GM19193 (cell line): ENCODE results near the gene PBXIP1.

Source experiments
- POLR2A ChIP-seq: IDR thresholded peaks from 4 replicates; pipeline ENCODE4 v1.6.1; 2011; ENCODE audit not compliant: insufficient read depth, insufficient read length; ENCODE audit errors: extremely low read depth

PBXIP1 gene

DNA sequence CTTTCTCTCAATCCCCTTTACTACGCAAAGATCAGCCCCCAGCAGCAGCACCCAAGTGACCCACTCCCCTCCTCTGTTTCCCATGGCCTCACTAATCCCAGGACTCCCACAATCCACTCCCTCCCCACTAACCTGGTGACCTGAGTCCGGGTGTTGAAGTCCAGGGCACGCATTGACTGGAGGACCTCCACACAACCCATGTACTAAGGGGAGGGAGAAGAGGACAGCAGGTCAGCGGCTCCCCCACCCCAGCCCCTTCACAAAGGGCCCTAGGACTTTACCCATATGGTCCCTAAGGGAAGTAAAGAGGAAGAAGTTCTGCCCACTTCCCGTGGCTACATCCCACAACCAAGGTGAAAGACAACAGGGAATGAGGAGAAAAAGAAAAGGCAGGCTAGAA is 13.3 kb upstream of the PBXIP1 start:
- no peak for TF ChIP-seq POLR2A

DNA sequence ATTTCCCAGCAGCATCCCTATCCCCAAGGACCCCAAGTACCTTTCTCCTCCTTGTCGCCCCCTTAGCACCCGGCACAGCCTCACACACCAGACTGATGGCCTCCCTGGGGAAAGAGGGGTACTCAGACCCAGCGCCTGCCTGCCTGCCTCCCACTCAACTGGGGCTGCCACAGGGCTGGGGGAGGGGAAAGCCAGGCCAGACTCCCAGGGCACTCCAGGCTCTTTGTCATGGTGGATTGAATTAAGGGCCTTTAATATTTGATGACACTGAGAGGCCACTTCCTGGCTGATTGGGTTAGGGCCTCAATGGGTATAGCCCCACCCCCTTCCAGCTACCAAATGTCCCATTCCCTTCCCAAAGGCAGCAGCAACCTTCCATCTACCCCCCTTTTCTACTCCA is 12.8 kb upstream of the PBXIP1 start:
- no peak for TF ChIP-seq POLR2A

DNA sequence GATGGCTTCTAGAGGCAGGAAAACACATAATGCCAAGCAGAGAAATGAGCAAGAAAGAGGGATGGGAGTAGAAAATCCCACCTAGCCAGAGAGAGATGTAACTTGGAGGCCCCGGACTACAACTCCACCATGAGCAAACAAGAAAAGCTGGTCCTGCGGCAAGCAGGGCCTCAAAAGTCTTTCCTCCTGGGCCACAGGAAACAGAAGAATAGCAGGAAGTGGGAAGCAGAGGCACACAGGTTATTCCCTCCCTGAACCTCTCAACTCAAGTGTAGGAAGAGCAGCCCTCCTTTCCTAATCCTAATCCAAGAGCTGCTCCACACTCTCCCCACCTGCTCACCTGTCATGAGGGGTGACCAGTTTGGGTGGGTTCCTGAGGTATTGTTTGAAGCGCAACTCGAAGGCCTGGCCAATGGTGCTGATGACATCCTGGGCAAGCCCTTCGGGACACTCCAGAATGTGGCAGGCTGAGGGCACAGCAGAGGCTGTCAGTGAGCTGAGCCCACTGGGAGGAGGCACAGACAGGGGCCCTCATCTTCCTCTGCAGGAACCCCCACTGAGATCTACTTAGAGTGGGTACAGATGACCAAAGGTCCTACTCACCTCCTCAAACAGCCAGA is 11.5 kb upstream of the PBXIP1 start:
- no peak for TF ChIP-seq POLR2A

DNA sequence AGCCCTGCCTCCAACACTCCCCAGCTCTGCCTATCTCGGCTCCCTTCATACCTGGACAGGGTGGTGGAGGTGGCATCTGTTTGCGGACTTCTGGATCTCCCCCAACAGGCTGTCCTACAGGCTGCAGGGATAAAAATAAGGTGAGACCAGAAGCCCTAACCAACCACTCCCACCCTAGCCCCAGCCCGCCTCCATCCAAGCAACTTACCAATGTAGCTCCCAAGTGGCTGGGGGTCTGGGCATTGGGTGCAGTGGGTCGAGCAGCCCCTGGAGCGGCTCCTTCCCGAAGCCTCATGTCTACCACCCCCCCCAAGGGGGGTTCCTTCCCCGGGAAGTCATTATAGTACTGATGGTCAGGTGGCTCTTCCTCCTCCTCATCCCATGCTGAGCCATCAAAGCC is 10.2 kb upstream of the PBXIP1 start:
- TF ChIP-seq POLR2A = no peak

DNA sequence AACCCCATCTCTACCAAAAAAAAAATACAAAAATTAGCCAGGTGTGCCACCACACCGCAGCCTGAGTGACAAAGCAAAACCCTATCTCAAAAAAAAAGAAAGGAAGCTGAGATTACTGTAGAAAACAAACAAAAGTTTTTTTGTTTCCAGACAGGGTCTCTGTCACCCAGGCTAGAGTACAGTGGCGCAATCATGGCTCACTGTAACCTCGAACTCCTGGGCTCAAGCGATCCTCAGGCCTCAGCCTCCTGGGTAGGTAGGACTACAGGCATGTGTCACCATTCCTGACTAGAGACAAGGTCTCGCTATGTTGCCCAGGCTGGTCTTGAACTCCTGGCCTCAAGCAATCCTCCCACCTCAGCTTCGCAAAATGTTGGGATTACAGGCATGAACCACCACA is 8.5 kb upstream of the PBXIP1 start:
- TF ChIP-seq POLR2A = no peak

DNA sequence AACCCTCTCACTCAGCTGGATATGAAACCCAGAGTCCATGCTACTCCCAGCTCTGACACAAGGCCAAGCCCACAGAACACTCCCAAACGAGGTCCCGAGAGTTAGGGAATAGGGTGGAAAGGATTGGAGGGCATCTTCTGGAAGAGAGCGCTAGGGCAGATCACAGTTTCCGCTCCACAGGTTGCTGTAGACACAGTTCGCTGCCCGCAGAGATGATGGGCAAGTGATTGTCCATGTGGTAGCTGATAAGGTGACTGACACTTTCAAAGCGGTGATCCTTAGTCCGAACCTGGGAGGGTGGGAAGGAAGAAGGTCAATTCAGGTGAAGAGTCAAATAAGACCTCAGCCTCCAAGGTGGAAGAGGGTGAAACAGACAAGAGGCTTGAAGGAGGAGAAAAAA is 7.7 kb upstream of the PBXIP1 start:
- no peak for TF ChIP-seq POLR2A

DNA sequence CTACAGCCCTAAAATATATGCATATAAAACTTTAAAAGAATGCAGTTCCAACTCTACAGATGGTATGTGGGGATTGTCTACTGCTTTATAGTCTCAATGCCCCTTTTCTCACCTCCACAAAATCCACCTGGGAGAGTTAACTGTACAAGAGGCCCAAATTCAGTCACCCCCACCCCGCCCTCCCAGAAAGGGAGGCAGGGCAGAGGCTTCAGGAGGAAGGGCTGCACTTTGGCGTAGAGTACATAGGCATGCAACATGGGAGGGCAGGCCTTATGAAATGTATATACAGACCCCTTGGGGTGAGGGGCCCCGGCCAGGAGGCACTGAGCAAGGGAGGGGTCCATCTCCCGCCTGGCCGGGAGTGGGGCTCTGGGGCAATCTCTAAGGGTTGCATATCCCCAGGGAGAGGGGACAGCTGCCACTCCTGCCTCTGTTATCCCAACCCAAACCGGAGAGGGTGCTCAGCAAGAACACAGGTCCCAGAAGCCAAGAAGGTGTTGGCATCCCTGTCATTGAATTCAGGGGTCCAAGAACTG is 7.0 kb upstream of the PBXIP1 start:
- TF ChIP-seq POLR2A = no peak

DNA sequence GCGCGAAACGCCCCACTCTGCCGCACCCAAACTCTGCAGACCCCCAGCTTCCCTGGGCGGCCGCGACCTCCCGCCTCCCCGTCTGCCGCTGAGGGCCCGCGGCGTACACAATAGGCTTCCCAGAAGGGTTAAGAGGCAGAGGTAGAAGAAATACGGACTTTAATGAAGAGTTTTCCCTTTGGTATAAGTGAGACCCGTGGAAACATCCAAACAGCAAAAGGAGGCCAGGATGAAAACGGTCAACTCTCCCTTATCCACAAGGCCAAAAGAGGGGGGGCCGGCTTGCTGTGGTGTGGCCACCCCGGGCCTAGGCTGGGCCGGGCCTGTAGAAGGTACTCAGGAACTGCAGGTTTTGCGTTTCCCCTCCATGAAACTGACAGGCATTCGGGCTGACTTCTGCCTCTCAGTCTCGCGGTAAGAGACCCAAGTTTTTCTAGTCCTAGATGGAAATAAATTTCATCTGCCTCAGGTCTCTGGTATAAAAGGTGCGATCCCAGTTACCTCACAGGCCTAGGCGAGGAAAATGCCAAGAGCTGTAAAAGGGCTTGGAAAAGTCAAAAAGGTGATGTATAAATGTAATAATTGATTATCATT is 6.4 kb upstream of the PBXIP1 start:
- no peak for TF ChIP-seq POLR2A

DNA sequence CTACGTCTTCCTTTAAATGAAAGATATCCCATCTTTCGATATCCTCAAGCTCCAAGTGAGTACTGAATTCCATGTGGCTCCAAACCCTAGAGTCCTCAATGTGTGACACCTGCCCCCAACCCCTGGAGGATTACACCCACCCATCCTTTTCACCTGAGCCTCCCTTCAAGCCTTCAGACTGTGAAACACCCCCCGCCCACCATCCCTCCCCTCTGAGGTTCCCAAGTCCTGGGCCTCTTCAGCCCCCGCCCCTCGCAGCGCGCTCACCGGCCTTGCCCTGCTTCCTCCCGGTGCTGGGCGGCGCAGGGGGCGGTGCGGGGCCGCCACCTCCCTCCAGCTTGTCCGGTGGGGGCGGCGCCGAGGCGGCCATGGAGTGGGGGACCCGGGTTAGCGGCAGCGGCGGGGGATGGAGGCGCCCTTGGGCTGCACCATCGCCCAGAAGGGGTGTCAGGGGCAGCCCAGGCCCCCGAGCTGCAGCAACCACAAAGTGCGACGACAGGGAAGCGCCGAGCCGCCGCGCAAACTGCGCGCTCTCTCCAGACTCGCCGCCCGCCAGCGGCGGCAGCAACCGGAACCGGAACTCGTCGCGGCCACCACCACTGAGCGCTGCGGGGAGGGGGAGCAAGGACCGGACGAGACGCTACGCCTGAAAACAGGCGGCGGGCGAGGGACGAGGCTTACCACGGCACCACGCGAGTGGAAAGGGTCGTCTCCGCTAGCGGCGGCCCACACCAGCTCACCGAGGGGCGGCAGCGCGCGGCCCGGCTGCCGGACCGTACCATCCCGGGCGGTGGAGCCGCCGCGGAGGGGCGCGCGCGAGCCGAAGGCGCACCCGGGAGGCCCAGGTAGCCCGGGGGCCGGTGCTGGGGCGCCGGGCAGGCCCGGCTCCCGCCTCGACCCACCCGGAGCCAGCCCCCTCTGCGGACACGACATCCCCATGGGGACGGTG is 5.6 kb upstream of the PBXIP1 start, which contains the start of gene PYGO2:
TSS of gene PYGO2 (minus strand) at position 576 of the 949 bp plus-strand sequence. CDS start at position 370, 206 bp downstream.
- peak; percentile 93 for TF ChIP-seq POLR2A

DNA sequence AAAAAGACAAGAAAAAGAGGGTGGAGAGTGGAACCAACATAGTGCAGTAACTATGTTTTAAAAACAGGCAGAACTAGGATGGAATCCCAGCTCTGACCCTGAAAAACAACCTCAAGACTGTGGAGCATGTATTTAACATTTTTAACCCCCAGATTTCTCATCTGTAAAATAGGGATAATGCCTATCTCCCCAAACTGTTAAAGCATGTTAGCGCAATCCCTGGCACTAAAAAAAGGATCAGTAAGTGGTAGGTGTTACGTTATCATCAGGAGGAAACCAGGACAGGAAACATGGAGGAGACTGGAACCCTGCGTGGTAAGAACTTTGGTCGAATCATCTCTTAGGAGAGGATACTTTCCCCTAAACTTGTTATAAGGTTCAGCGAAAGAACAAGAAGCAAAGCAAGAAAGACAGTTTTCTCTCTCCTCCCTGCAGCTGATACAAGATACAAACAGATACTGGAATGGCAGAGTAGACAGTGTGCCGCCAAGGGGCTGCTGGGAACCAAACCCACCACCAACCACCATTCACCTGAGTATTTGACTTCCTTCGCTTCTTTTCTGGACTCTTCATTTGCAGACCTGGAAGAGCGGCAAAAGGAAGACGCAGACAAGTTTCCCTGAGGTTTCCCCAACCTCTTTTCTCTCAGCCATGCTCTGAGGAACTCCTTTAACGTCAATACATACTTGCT is 4.7 kb upstream of the PBXIP1 start:
- TF ChIP-seq POLR2A = no peak

DNA sequence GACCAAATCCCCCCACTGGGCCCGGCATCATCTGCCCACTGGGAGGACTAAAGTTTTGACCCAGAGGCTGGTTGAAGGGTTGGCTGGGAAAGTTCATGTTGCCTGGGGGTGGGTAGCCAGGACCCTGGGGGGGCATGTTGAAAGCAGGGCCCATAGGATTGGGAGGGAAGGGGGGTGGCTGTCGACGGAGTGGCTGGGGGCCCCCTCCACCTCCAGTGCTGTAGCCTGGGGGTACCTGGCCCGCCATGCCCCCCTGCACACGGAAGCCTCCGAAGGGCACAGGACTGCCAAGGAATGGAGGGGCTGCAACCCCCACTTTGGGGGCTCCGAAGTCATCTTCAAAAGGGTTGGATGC is 3.5 kb upstream of the PBXIP1 start:
- TF ChIP-seq POLR2A = no peak

DNA sequence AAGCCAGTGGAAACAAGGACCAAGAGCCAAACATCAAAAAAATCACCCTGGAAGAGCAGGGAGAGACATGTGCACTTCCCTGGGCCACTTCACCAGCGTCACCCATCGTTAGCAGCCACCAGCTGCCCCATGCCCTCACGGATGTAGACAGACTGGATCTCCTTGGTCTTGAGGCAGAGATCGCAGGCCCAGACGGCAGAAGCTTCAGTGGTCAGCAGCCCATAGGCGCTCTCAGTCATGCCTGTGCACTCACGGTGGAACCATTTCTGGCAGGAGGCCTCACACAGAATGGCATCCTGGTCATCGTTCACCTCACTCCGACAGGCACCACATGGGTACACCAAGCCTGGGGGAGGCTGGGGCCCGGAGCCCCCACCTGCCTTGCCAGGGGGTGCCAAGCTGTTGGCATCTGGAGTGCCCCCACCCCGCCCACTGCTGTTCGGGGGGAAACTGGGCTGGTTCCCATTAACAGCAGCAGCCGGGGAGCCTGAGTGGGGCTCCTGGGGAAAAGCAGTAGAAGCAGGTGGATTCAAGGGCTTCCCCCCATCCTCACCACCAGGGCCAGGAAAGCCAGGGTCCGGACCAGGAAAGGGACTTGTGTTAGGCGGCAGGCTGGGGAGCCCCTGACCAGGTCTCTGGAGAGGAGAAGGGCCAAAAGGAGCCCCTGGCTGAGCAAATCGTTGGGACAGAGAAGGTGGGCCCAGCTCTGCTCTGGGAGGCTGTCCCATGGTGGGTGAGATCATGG is 3.0 kb upstream of the PBXIP1 start:
- TF ChIP-seq POLR2A = no peak

DNA sequence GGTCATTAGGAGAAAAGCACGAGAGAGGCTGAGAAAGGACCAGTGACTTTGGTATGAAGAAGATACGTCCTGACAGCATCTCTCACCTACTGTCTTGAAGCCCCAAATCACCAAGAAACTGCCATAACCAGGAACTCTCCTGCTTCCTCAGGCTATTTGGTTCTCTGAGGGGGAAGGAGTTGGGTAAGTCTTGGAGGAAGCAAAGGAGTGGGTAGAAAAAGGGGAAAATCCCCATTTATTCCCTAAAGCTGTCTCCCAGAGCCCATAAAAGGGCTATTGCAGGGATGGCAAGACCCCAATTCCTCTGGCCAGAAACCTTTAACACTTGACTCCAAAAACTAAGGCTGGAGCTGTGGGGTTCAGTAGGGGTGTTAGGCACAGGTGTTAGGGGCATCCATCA is 2.1 kb upstream of the PBXIP1 start:
- no peak for TF ChIP-seq POLR2A

DNA sequence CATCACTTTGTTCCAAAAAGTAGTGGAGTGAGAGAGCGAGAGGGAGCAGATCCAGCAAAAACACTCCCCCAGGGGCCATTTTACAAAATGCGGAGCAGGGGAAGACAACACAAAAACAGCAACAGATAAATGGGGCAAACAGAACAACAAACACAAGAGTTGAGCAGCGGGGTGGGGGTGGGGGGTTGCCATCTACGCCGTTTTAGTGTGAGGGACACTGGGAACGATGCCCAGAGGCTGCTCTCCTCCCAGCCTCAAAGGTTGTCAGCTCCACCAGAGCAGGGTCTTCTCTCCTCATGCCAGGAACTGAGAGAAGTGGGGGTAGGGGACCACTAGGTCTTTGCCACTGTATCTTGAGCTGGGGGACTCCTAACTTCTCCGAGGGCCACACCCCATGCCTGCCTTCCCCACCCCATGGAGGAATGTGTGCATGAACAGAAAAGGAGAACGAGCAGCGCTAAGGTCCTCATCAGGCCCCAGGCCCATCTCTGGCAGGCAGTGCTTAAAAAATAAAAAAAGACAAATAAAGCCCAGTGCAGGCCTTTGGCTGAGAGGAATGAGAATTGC is 1.3 kb upstream of the PBXIP1 start:
- TF ChIP-seq POLR2A = no peak
